Activated CD8-positive, alpha-beta memory T cell treated with anti-CD3 and anti-CD28 coated beads for 24 hours (primary cell): ENCODE results near the gene GNB2.
"Not testable (repeated sequence)": the region's sequence is repeated elsewhere in the genome, so short reads cannot be mapped to it uniquely, and the experiment has no call there.

Experiments used
- DNase-seq: peaks from one replicate; pipeline ENCODE4 v3.0.0-alpha.2; 2020

GNB2 gene

GRCh38 chr7:100673302-100673941 lies at the start of gene GNB2:
Gene GNB2, plus strand, starts transcription at chr7:100673740. Its CDS starts 2,526 bp downstream, at chr7:100676266.
- peak; percentile 100 for DNase-seq

GRCh38 chr7:100623951-100624824 lies 49.4 kb upstream of the GNB2 start:
- no peak for DNase-seq

GRCh38 chr7:100626055-100626454 lies 47.5 kb upstream of the GNB2 start:
- no peak for DNase-seq

- peak; percentile 93 for DNase-seq
These were observed 46.9 kb upstream of the GNB2 start for GRCh38 chr7:100626530-100627237.

- DNase-seq: no peak
These were observed 46.3 kb upstream of the GNB2 start for GRCh38 chr7:100627238-100627549.

- DNase-seq: peak; percentile 63
These were observed 44.3 kb upstream of the GNB2 start for GRCh38 chr7:100629117-100629716.

GRCh38 chr7:100630066-100630465 lies 43.5 kb upstream of the GNB2 start:
- no peak for DNase-seq

GRCh38 chr7:100632951-100633717 lies 40.4 kb upstream of the GNB2 start:
- DNase-seq: peak; percentile 89

- no peak for DNase-seq
These were observed 33.5 kb upstream of the GNB2 start for GRCh38 chr7:100639995-100640516.

GRCh38 chr7:100640517-100641440 lies 32.8 kb upstream of the GNB2 start:
- DNase-seq: no peak

GRCh38 chr7:100641463-100641859 lies 32.1 kb upstream of the GNB2 start, which contains the start of gene TFR2:
Gene TFR2, minus strand, starts transcription at chr7:100641552. Its CDS starts 43 bp downstream, at chr7:100641509.
- DNase-seq: no peak

GRCh38 chr7:100641860-100642533 lies 31.5 kb upstream of the GNB2 start:
- DNase-seq: no peak

GRCh38 chr7:100642534-100642907 lies 31.0 kb upstream of the GNB2 start:
- DNase-seq: no peak

GRCh38 chr7:100649826-100650565 lies 23.5 kb upstream of the GNB2 start:
- no peak for DNase-seq

- DNase-seq: no peak
These were observed 18.4 kb upstream of the GNB2 start for GRCh38 chr7:100654908-100655831.

- peak; percentile 77 for DNase-seq
These were observed 17.4 kb upstream of the GNB2 start, which contains the start of gene ACTL6B for GRCh38 chr7:100655908-100656674. Gene ACTL6B, minus strand, starts transcription at chr7:100656448. Its CDS starts 94 bp downstream, at chr7:100656354.

GRCh38 chr7:100662194-100662776 lies 11.3 kb upstream of the GNB2 start:
- DNase-seq: not testable (repeated sequence)
